HEK293 (cell line): ENCODE measurements around the gene CAMKMT.

Experiments
- CTCF ChIA-PET: fragments of 350-600 bp; formaldehyde crosslinking; extraction: SDS; loops from one replicate; lab custom pipeline; 2021; ENCODE audit warnings: antibody characterized with exemption; lab: Yijun Ruan, JAX
- POLR2A ChIA-PET: fragments of 300-600 bp; formaldehyde crosslinking; extraction: SDS; loops from one replicate; lab custom pipeline; 2020; ENCODE audit warnings: antibody characterized with exemption, inconsistent platforms; lab: Yijun Ruan, JAX
- H3K27ac ChIP-seq: fragments of 200-500 bp; sonication (Bioruptor generic); 2 replicates; pipeline ENCODE4 v1.5.1; 2014; ENCODE audit warnings: low read depth, low read length, control low read depth, inconsistent platforms; ENCODE audit errors: extremely low read depth
- H3K36me3 ChIP-seq, 2 experiments: fragments of 200-500 bp in 1 of 2; sonication (Bioruptor generic) in 1 of 2; 1 replicate in 1 of 2; 2 replicates in 1 of 2; pipeline ENCODE4 v1.5.1; 2014 to 2017; ENCODE audit warnings: inconsistent platforms in 2 of 2, low read length in 2 of 2; ENCODE audit not compliant: control insufficient read depth in 2 of 2, insufficient read depth in 1 of 2
- H3K4me1 ChIP-seq: fragments of 200-500 bp; sonication (Bioruptor generic); 2 replicates; pipeline ENCODE4 v1.5.1; 2014; ENCODE audit warnings: mild to moderate bottlenecking, low read length, inconsistent platforms; ENCODE audit not compliant: control insufficient read depth, insufficient read depth
- H3K4me3 ChIP-seq: 2 replicates; pipeline ENCODE4 v1.5.1; 2011; ENCODE audit warnings: low read depth, mild to moderate bottlenecking, control low read depth, low read length, moderate library complexity
- H3K9me3 ChIP-seq: fragments of 200-500 bp; sonication (Bioruptor generic); 2 replicates; pipeline ENCODE4 v1.5.1; 2014; ENCODE audit warnings: low read depth, low read length, inconsistent platforms; ENCODE audit not compliant: control insufficient read depth, insufficient read depth
- BCL11A ChIP-seq: fragments of 450-650 bp; formaldehyde crosslinking; IDR thresholded peaks from 2 replicates; pipeline ENCODE4 v1.5.1; 2016; ENCODE audit warnings: low read depth, missing biosample characterization, missing genetic modification characterization
- BCL11B ChIP-seq: fragments of 450-650 bp; formaldehyde crosslinking; IDR thresholded peaks from 2 replicates; pipeline ENCODE4 v1.5.1; 2016; ENCODE audit warnings: low read depth, missing biosample characterization, missing genetic modification characterization
- GLI2 ChIP-seq: fragments of 450-650 bp; formaldehyde crosslinking; IDR thresholded peaks from 2 replicates; pipeline ENCODE4; 2017; ENCODE audit warnings: missing biosample characterization, missing genetic modification characterization, low read depth, borderline replicate concordance
- PRDM6 ChIP-seq: fragments of 450-650 bp; formaldehyde crosslinking; IDR thresholded peaks from 2 replicates; pipeline ENCODE4 v1.5.1; 2017; ENCODE audit warnings: missing biosample characterization, missing genetic modification characterization
- SETDB1 ChIP-seq: IDR thresholded peaks from one replicate; pipeline ENCODE4 v1.6.1; 2017; ENCODE audit warnings: mild to moderate bottlenecking, low read length, moderate library complexity, mixed read lengths; ENCODE audit not compliant: insufficient read length
- YY1 ChIP-seq: fragments of 450-650 bp; formaldehyde crosslinking; IDR thresholded peaks from 2 replicates; pipeline ENCODE4 v1.5.1; 2018; ENCODE audit warnings: missing biosample characterization, missing genetic modification characterization
- ZBTB17 ChIP-seq: fragments of 450-650 bp; formaldehyde crosslinking; IDR thresholded peaks from 2 replicates; pipeline ENCODE4 v1.5.1; 2016; ENCODE audit warnings: missing biosample characterization, missing genetic modification characterization
- ZNF10 ChIP-seq: fragments of 450-650 bp; formaldehyde crosslinking; IDR thresholded peaks from 2 replicates; pipeline ENCODE4 v1.5.1; 2017; ENCODE audit warnings: missing biosample characterization, missing genetic modification characterization
- ZNF155 ChIP-seq: fragments of 450-650 bp; formaldehyde crosslinking; IDR thresholded peaks from 2 replicates; pipeline ENCODE4 v1.5.1; 2016; ENCODE audit warnings: missing biosample characterization, missing genetic modification characterization
- ZNF211 ChIP-seq: fragments of 450-650 bp; formaldehyde crosslinking; IDR thresholded peaks from 2 replicates; pipeline ENCODE4 v1.5.1; 2016; ENCODE audit warnings: low read depth, missing biosample characterization, missing genetic modification characterization
- ZNF302 ChIP-seq: fragments of 450-650 bp; formaldehyde crosslinking; IDR thresholded peaks from 2 replicates; pipeline ENCODE4 v1.5.1; 2016; ENCODE audit warnings: missing biosample characterization, missing genetic modification characterization, low read depth
- ZNF416 ChIP-seq: fragments of 450-650 bp; formaldehyde crosslinking; IDR thresholded peaks from 2 replicates; pipeline ENCODE4 v1.5.1; 2016; ENCODE audit warnings: missing biosample characterization, missing genetic modification characterization
- ZNF514 ChIP-seq: fragments of 450-650 bp; formaldehyde crosslinking; IDR thresholded peaks from 2 replicates; pipeline ENCODE4 v1.5.1; 2016; ENCODE audit warnings: missing biosample characterization, missing genetic modification characterization
- ZNF555 ChIP-seq: fragments of 450-650 bp; formaldehyde crosslinking; conservative IDR thresholded peaks from 2 replicates; pipeline ENCODE4 v1.5.1; 2017; ENCODE audit warnings: missing biosample characterization, mild to moderate bottlenecking, missing genetic modification characterization, inconsistent platforms
- ZNF561 ChIP-seq: fragments of 450-650 bp; IDR thresholded peaks from 2 replicates; pipeline ENCODE4 v1.5.1; 2018; ENCODE audit warnings: missing biosample characterization, missing genetic modification characterization, borderline replicate concordance
- ZNF837 ChIP-seq: fragments of 450-650 bp; formaldehyde crosslinking; IDR thresholded peaks from 2 replicates; pipeline ENCODE4 v1.5.1; 2016; ENCODE audit warnings: missing biosample characterization, missing genetic modification characterization
- ZSCAN23 ChIP-seq: fragments of 450-650 bp; formaldehyde crosslinking; IDR thresholded peaks from 2 replicates; pipeline ENCODE4 v1.5.1; 2016; ENCODE audit warnings: missing biosample characterization, missing genetic modification characterization
- TF ChIP-seq, protein P1 (sequence below): fragments of 450-650 bp; formaldehyde crosslinking; IDR thresholded peaks from 2 replicates; pipeline ENCODE4 v1.5.1; 2017; ENCODE audit warnings: missing biosample characterization, missing genetic modification characterization
- TF ChIP-seq, protein P2 (sequence below): fragments of 450-650 bp; formaldehyde crosslinking; conservative IDR thresholded peaks from 2 replicates; pipeline ENCODE4 v1.5.1; 2016; ENCODE audit warnings: low read depth, missing biosample characterization, missing genetic modification characterization
- TF ChIP-seq, protein P3 (sequence below): fragments of 450-650 bp; formaldehyde crosslinking; IDR thresholded peaks from 2 replicates; pipeline ENCODE4 v1.5.1; 2016; ENCODE audit warnings: missing biosample characterization, missing genetic modification characterization

CAMKMT gene

GRCh38 chr2:44763275-44763782, 401.6 kb downstream of the CAMKMT start:
- Histone ChIP-seq H3K4me3 (no peak overlapping the region), H3K4me1 (peaks cover 15% of the 10 kb centered on the region), H3K36me3 (no peaks in the 10 kb centered on the region)
- POLR2A ChIA-PET, result no interaction called here
- CTCF ChIA-PET, result interaction anchor here (0.6 kb wide), 1 partner anchor 352 kb away, joined by 5 read pairs; no protein-coding TSS in a partner anchor
- TF ChIP-seq ZNF10 (no peak), ZNF514 (tag by site-specific recombination) (no peak), PRDM6 (no peak), SETDB1 (no peak), ZNF555 (no peak), ZSCAN23 (tag by site-specific recombination) (no peak), GLI2 (no peak), BCL11A (tag by site-specific recombination) (no peak), YY1 (tag by site-specific recombination) (no peak), ZNF561 (tag by site-specific recombination) (no peak), ZNF837 (tag by site-specific recombination) (no peak), BCL11B (tag by site-specific recombination) (no peak), ZNF155 (tag by site-specific recombination) (no peak), ZNF416 (tag by site-specific recombination) (no peak), ZNF211 (tag by site-specific recombination) (no peak), ZNF302 (tag by site-specific recombination) (no peak), ZBTB17 (tag by site-specific recombination) (no peak)
- TF ChIP-seq, protein P1, sequence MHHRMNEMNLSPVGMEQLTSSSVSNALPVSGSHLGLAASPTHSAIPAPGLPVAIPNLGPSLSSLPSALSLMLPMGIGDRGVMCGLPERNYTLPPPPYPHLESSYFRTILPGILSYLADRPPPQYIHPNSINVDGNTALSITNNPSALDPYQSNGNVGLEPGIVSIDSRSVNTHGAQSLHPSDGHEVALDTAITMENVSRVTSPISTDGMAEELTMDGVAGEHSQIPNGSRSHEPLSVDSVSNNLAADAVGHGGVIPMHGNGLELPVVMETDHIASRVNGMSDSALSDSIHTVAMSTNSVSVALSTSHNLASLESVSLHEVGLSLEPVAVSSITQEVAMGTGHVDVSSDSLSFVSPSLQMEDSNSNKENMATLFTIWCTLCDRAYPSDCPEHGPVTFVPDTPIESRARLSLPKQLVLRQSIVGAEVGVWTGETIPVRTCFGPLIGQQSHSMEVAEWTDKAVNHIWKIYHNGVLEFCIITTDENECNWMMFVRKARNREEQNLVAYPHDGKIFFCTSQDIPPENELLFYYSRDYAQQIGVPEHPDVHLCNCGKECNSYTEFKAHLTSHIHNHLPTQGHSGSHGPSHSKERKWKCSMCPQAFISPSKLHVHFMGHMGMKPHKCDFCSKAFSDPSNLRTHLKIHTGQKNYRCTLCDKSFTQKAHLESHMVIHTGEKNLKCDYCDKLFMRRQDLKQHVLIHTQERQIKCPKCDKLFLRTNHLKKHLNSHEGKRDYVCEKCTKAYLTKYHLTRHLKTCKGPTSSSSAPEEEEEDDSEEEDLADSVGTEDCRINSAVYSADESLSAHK (tag by site-specific recombination), result no peak
- TF ChIP-seq, protein P2, sequence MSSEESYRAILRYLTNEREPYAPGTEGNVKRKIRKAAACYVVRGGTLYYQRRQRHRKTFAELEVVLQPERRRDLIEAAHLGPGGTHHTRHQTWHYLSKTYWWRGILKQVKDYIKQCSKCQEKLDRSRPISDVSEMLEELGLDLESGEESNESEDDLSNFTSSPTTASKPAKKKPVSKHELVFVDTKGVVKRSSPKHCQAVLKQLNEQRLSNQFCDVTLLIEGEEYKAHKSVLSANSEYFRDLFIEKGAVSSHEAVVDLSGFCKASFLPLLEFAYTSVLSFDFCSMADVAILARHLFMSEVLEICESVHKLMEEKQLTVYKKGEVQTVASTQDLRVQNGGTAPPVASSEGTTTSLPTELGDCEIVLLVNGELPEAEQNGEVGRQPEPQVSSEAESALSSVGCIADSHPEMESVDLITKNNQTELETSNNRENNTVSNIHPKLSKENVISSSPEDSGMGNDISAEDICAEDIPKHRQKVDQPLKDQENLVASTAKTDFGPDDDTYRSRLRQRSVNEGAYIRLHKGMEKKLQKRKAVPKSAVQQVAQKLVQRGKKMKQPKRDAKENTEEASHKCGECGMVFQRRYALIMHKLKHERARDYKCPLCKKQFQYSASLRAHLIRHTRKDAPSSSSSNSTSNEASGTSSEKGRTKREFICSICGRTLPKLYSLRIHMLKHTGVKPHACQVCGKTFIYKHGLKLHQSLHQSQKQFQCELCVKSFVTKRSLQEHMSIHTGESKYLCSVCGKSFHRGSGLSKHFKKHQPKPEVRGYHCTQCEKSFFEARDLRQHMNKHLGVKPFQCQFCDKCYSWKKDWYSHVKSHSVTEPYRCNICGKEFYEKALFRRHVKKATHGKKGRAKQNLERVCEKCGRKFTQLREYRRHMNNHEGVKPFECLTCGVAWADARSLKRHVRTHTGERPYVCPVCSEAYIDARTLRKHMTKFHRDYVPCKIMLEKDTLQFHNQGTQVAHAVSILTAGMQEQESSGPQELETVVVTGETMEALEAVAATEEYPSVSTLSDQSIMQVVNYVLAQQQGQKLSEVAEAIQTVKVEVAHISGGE, result no peak
- TF ChIP-seq, protein P3, sequence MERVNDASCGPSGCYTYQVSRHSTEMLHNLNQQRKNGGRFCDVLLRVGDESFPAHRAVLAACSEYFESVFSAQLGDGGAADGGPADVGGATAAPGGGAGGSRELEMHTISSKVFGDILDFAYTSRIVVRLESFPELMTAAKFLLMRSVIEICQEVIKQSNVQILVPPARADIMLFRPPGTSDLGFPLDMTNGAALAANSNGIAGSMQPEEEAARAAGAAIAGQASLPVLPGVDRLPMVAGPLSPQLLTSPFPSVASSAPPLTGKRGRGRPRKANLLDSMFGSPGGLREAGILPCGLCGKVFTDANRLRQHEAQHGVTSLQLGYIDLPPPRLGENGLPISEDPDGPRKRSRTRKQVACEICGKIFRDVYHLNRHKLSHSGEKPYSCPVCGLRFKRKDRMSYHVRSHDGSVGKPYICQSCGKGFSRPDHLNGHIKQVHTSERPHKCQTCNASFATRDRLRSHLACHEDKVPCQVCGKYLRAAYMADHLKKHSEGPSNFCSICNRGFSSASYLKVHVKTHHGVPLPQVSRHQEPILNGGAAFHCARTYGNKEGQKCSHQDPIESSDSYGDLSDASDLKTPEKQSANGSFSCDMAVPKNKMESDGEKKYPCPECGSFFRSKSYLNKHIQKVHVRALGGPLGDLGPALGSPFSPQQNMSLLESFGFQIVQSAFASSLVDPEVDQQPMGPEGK (tag by site-specific recombination), result no peak
- TF ChIP-seq, all 188 proteins: peak for 0
- Histone ChIP-seq H3K9me3 (no peaks in the 10 kb centered on the region), H3K27ac (no peak overlapping the region)
